OCI-LY3 (cell line): ENCODE measurements around the gene PPEF2.
A peak's percentile ranks its signal among the peaks of the same experiment; 100 is the strongest.
"Not testable (repeated sequence)": the region's sequence is repeated elsewhere in the genome, so short reads cannot be mapped to it uniquely, and the experiment has no call there.

Experiments
- H2AFZ ChIP-seq: fragments of 200-600, 300-600 bp; shearing (Covaris generic); 2 replicates; pipeline ENCODE4 v1.6.0; 2014; ENCODE audit warnings: antibody characterized with exemption, low read depth, low read length
- H3K27ac ChIP-seq: fragments of 200-600, 300-600 bp; sonication (generic); 2 replicates; pipeline ENCODE4 v1.5.1; 2014; ENCODE audit warnings: mild to moderate bottlenecking, low read length, moderate library complexity, mixed read lengths
- H3K27me3 ChIP-seq: fragments of 200-600, 300-600 bp; sonication (generic); 2 replicates; pipeline ENCODE4 v1.6.1; 2014; ENCODE audit warnings: low read depth, low read length, mixed read lengths
- H3K36me3 ChIP-seq: fragments of 200-600, 300-600 bp; sonication (generic); replicated peaks from 2 replicates; pipeline ENCODE3; 2014; ENCODE audit warnings: low read depth, low read length, mixed read lengths
- H3K4me1 ChIP-seq: fragments of 300-600, 200-600 bp; sonication (generic); 2 replicates; pipeline ENCODE4 v1.6.1; 2014; ENCODE audit warnings: low read length, mixed read lengths
- H3K4me2 ChIP-seq: fragments of 200-600, 300-600 bp; sonication (generic); 2 replicates; pipeline ENCODE4 v1.6.1; 2014; ENCODE audit warnings: low read length, mixed read lengths
- H3K4me3 ChIP-seq: fragments of 300-600, 200-600 bp; sonication (generic); 2 replicates; pipeline ENCODE4 v1.5.1; 2014; ENCODE audit warnings: antibody characterized with exemption, mild to moderate bottlenecking, low read length, moderate library complexity
- H3K79me2 ChIP-seq: fragments of 300-600, 200-600 bp; shearing (Covaris generic); 2 replicates; pipeline ENCODE4 v1.6.1; 2014; ENCODE audit warnings: mild to moderate bottlenecking, low read length, mixed read lengths
- H3K9ac ChIP-seq: fragments of 300-600, 200-600 bp; shearing (Covaris generic); 2 replicates; pipeline ENCODE4 v1.6.0; 2014; ENCODE audit warnings: mild to moderate bottlenecking, low read length, moderate library complexity
- H3K9me3 ChIP-seq: fragments of 200-600, 300-600 bp; shearing (Covaris generic); 2 replicates; pipeline ENCODE4 v1.6.1; 2014; ENCODE audit warnings: low read length, mixed read lengths; ENCODE audit not compliant: insufficient read depth
- H4K20me1 ChIP-seq: fragments of 200-600, 300-600 bp; sonication (generic); 2 replicates; pipeline ENCODE4 v1.6.1; 2016; ENCODE audit warnings: low read length, mixed read lengths; ENCODE audit not compliant: insufficient read depth
- EZH2phosphoT487 ChIP-seq: fragments of 200-600 bp; shearing (Covaris generic); IDR thresholded peaks from 2 replicates; pipeline ENCODE4 v1.6.1; 2018; ENCODE audit warnings: antibody characterized with exemption, mixed run types, low read depth
- TF ChIP-seq, protein P1 (sequence below): fragments of 200-600, 300-600 bp; sonication (generic); IDR thresholded peaks from 2 replicates; pipeline ENCODE4 v1.5.1; 2014; ENCODE audit warnings: antibody characterized with exemption, low read length, low read depth

The PPEF2 gene

DNA sequence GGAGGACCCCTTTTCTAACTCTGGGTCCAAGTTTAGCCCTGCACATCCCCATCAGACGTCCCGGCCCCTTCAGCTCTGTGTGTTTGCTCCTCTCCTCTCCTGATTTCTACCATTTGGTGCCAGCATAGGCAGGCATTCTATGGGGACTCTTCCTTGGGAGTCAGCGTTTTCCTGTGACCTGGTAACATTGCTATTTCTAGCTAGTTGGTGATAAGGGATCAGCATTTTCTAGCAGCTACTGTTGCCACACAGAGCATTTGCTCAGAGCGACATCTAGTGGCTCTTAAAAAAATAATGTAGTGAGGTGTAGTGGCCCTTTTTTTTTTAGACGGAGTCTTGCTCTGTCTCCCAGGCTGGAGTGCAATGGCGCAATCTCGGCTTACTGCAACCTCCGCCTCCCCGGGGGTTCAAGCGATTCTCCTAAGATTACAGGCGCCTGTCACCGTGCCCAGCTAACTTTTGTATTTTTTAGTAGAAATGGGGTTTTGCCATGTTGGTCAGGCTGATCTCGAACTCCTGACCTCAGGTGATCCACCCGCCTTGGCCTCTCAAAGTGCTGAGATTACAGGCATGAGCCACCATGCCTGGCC is 54.0 kb downstream of the PPEF2 start:
- peak overlapping the region; percentile 63 for H3K4me2 ChIP-seq
- H3K9ac ChIP-seq = peak overlapping the region; percentile 26
- H3K4me3 ChIP-seq = peak overlapping the region; percentile 68

GRCh38 chr4:75845992-75846391 is 56.3 kb downstream of the PPEF2 start:
- H3K4me2 ChIP-seq = no peak overlapping the region
- no peaks in the 10 kb centered on the region for H3K36me3 ChIP-seq
- H3K4me3 ChIP-seq = no peak overlapping the region
- TF ChIP-seq, protein P1, sequence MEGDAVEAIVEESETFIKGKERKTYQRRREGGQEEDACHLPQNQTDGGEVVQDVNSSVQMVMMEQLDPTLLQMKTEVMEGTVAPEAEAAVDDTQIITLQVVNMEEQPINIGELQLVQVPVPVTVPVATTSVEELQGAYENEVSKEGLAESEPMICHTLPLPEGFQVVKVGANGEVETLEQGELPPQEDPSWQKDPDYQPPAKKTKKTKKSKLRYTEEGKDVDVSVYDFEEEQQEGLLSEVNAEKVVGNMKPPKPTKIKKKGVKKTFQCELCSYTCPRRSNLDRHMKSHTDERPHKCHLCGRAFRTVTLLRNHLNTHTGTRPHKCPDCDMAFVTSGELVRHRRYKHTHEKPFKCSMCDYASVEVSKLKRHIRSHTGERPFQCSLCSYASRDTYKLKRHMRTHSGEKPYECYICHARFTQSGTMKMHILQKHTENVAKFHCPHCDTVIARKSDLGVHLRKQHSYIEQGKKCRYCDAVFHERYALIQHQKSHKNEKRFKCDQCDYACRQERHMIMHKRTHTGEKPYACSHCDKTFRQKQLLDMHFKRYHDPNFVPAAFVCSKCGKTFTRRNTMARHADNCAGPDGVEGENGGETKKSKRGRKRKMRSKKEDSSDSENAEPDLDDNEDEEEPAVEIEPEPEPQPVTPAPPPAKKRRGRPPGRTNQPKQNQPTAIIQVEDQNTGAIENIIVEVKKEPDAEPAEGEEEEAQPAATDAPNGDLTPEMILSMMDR = no peak
- TF ChIP-seq EZH2phosphoT487 = no peak
- peaks cover 15% of the 10 kb centered on the region for H3K4me1 ChIP-seq
- no peak overlapping the region for H3K9ac ChIP-seq
- no peaks in the 10 kb centered on the region for H3K9me3 ChIP-seq
- no peaks in the 10 kb centered on the region for H3K79me2 ChIP-seq
- peak overlapping the region; percentile 67; the same call in 1 of the 2 replicates for H2AFZ ChIP-seq
- no peak overlapping the region for H3K27ac ChIP-seq
- no peaks in the 10 kb centered on the region for H3K27me3 ChIP-seq
- H4K20me1 ChIP-seq = no peaks in the 10 kb centered on the region

More for the DNA sequence above, 54.0 kb downstream of the PPEF2 start:
- H3K27ac ChIP-seq, H4K20me1 ChIP-seq, H3K36me3 ChIP-seq, H3K79me2 ChIP-seq, H3K27me3 ChIP-seq, H3K9me3 ChIP-seq: not testable (repeated sequence)
- Histone ChIP-seq H3K4me1 (peaks cover 15% of the 10 kb centered on the region), H2AFZ (peak overlapping the region; percentile 87; the same call in 1 of the 2 replicates)
- TF ChIP-seq, protein P1 = peak; percentile 68

DNA sequence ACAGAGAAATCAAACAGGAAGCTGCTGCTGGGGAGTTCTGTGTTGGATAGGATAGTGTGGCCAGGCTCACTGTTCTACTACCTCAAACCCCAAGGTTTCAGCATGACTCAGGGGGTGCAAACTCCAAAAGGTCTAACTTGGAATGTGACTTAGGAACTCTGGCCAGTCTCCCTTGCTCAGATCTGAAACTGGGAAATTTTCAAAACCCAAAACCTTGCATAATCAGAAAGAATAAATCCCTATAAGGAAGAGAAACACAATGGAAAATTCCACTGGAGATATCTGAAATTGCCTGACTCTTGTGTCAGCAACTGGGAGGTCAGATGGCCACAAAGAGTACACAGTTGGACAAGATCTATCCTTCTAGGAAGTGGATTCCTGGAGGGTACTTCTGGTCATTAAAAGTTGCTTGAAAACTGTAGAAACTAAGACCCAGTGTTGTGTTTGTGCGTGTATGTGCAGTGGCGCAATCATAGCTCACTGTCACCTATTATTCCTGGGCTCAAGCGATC is 58.0 kb downstream of the PPEF2 start:
- Histone ChIP-seq H3K9ac (no peak overlapping the region), H4K20me1 (no peaks in the 10 kb centered on the region), H3K4me1 (peaks cover 12% of the 10 kb centered on the region), H3K27ac (no peak overlapping the region), H3K36me3 (no peaks in the 10 kb centered on the region), H3K79me2 (no peaks in the 10 kb centered on the region), H2AFZ (no peak overlapping the region), H3K4me3 (no peak overlapping the region), H3K4me2 (no peak overlapping the region), H3K27me3 (no peaks in the 10 kb centered on the region), H3K9me3 (no peaks in the 10 kb centered on the region)
- no peak for TF ChIP-seq EZH2phosphoT487
- TF ChIP-seq, protein P1 = no peak

GRCh38 chr4:75843596-75843995 is 58.7 kb downstream of the PPEF2 start:
- H3K4me2 ChIP-seq = no peak overlapping the region
- H3K36me3 ChIP-seq = no peaks in the 10 kb centered on the region
- TF ChIP-seq, protein P1 = no peak
- TF ChIP-seq EZH2phosphoT487 = no peak
- H3K4me3 ChIP-seq = no peak overlapping the region
- H3K27ac ChIP-seq = no peak overlapping the region
- no peaks in the 10 kb centered on the region for H3K9me3 ChIP-seq
- H2AFZ ChIP-seq = no peak overlapping the region
- no peaks in the 10 kb centered on the region for H3K27me3 ChIP-seq
- H4K20me1 ChIP-seq = no peaks in the 10 kb centered on the region
- H3K9ac ChIP-seq = no peak overlapping the region
- H3K79me2 ChIP-seq = no peaks in the 10 kb centered on the region
- peaks cover 6% of the 10 kb centered on the region for H3K4me1 ChIP-seq
